GM12878 (cell line): ENCODE data around the gene CCL2. TPM values are rescaled to one million over a fixed set of nuclear protein-coding genes. Genes with fewer than 3 reads are reported as not detected.

ENCODE experiments used
- ATAC-seq: fragments of 200-7000 bp; cut with Tn5 transposase; 3 replicates; pipeline ENCODE4 v1.9.1; 2020; ENCODE audit warnings: mild to moderate bottlenecking, moderate library complexity
- BruUV-seq: library from RNA; stranded (reverse); fragments of 400-500 nt; replicated peaks from 2 replicates; lab custom pipeline; 2021; lab: Mats Ljungman, UMichigan
- CTCF ChIA-PET: fragments of 300-600 bp; sonication (Branson Sonifier 250); formaldehyde crosslinking; extraction: SDS; loops from one replicate; lab custom pipeline; 2021; ENCODE audit warnings: inconsistent platforms; lab: Yijun Ruan, JAX
- POLR2A ChIA-PET: fragments of 350-600 bp; formaldehyde crosslinking; extraction: SDS; loops from one replicate; lab custom pipeline; 2021; ENCODE audit warnings: inconsistent platforms; lab: Charles Lee
- RAD21 ChIA-PET: fragments of 300-600 bp; sonication (Branson Sonifier 250); formaldehyde crosslinking; loops from one replicate; lab custom pipeline; 2023; ENCODE audit warnings: antibody characterized with exemption; ENCODE audit not compliant: unreplicated experiment; lab: Charles Lee
- SMC1A ChIA-PET: fragments of 300-600 bp; sonication (Branson Sonifier 250); formaldehyde crosslinking; loops from one replicate; lab custom pipeline; 2023; ENCODE audit not compliant: unreplicated experiment, uncharacterized antibody; lab: Charles Lee
- DNase-seq: peaks from one replicate; pipeline ENCODE4 v3.0.0-alpha.2; 2011; ENCODE audit warnings: low read depth, low spot score
- FAIRE-seq: peaks from 3 replicates; lab custom pipeline; 2011; peaks lifted over from hg19 to GRCh38; lab: Jason Lieb, UNC
- H2AFZ ChIP-seq: 2 replicates; pipeline ENCODE4 v1.6.0; 2011; ENCODE audit warnings: low read depth, low read length, control low read depth; ENCODE audit not compliant: control insufficient read depth
- H3K27ac ChIP-seq: 2 replicates; pipeline ENCODE4 v1.5.1; 2011; ENCODE audit warnings: control low read depth; ENCODE audit not compliant: control insufficient read depth, insufficient read depth
- H3K27me3 ChIP-seq, 2 experiments: replicated peaks in 1 of 2; 2 replicates each; pipeline versions ENCODE4 v1.6.0 to v1.6.1; 2011; ENCODE audit warnings: low read length in 1 of 2; ENCODE audit not compliant: control insufficient read depth in 2 of 2, insufficient read depth in 2 of 2
- H3K36me3 ChIP-seq, 2 experiments: 2 replicates each; pipeline ENCODE4 v1.5.1; 2011; ENCODE audit warnings: low read length in 1 of 2; ENCODE audit not compliant: control insufficient read depth in 2 of 2, insufficient read depth in 2 of 2
- H3K4me1 ChIP-seq: 2 replicates; pipeline ENCODE4 v1.6.1; 2011; ENCODE audit warnings: mild to moderate bottlenecking, low read length, moderate library complexity, mixed read lengths; ENCODE audit not compliant: control insufficient read depth, insufficient read depth
- H3K4me2 ChIP-seq: 2 replicates; pipeline ENCODE4 v1.6.0; 2011; ENCODE audit warnings: control low read depth; ENCODE audit not compliant: control insufficient read depth, insufficient read depth
- H3K4me3 ChIP-seq: fragments of 200-600 bp; sonication (generic); 2 replicates; pipeline ENCODE4 v1.5.1; 2016
- H3K79me2 ChIP-seq: 2 replicates; pipeline ENCODE4 v1.6.0; 2011; ENCODE audit warnings: low read length; ENCODE audit not compliant: control insufficient read depth, insufficient read depth
- H3K9ac ChIP-seq: 2 replicates; pipeline ENCODE4 v1.8.0; 2011; ENCODE audit warnings: low read length, control low read depth, mixed read lengths; ENCODE audit not compliant: control insufficient read depth, insufficient read depth
- H3K9me3 ChIP-seq: replicated peaks from 3 replicates; pipeline ENCODE4 v1.5.1; 2011; ENCODE audit warnings: mild to moderate bottlenecking, low read length; ENCODE audit not compliant: control insufficient read depth, insufficient read depth
- H4K20me1 ChIP-seq: 2 replicates; pipeline ENCODE4 v1.6.0; 2011; ENCODE audit not compliant: control insufficient read depth, insufficient read depth
- ATF2 ChIP-seq: IDR thresholded peaks from 2 replicates; pipeline ENCODE4 v1.6.1; 2012; ENCODE audit warnings: low read length, inconsistent platforms
- BRCA1 ChIP-seq: IDR thresholded peaks from 2 replicates; pipeline ENCODE4 v1.6.1; 2011; ENCODE audit warnings: low read depth, low read length, improper control_type of control experiment
- EED ChIP-seq: sonication (generic); IDR thresholded peaks from 2 replicates; pipeline ENCODE4 v1.6.1; 2016; ENCODE audit warnings: antibody characterized with exemption, low read depth
- FOXM1 ChIP-seq: IDR thresholded peaks from 2 replicates; pipeline ENCODE4 v1.6.1; 2012; ENCODE audit warnings: low read depth, mild to moderate bottlenecking, inconsistent platforms, low read length, moderate library complexity
- NBN ChIP-seq: fragments of 450-650 bp; IDR thresholded peaks from 2 replicates; pipeline ENCODE4 v1.6.1; 2016
- SMAD1 ChIP-seq: fragments of 450-650 bp; IDR thresholded peaks from 2 replicates; pipeline ENCODE4 v1.6.1; 2018; ENCODE audit warnings: mild to moderate bottlenecking, low read depth; ENCODE audit not compliant: partially characterized antibody
- TARDBP ChIP-seq: IDR thresholded peaks from 2 replicates; pipeline ENCODE4 v1.6.1; 2016; ENCODE audit warnings: borderline replicate concordance
- TCF12 ChIP-seq: IDR thresholded peaks from 2 replicates; pipeline ENCODE4 v1.6.1; 2011; ENCODE audit warnings: low read depth, mild to moderate bottlenecking, low read length
- ZNF217 ChIP-seq: fragments of 450-650 bp; IDR thresholded peaks from 2 replicates; pipeline ENCODE4 v1.6.1; 2017; ENCODE audit warnings: antibody characterized with exemption, mild to moderate bottlenecking
- WGBS: methylation state at CpG from one replicate; pipeline ENCODE4 v1.1.6; 2016; ENCODE audit warnings: low lambda C conversion rate; ENCODE audit not compliant: insufficient replicate concordance, insufficient coverage; ENCODE audit errors: missing lambda C conversion rate; 5-methylcytosine and 5-hydroxymethylcytosine counted together
- in situ Hi-C: fragments of 300-500 bp; cut with MboI; formaldehyde crosslinking; loops from 9 replicates; pipeline ENCODE4 v1.14.3; 2018; ENCODE audit warnings: mixed read lengths
- intact Hi-C: fragments of 100-400 bp; cut with micrococcal nuclease; formaldehyde crosslinking; loops from one replicate; pipeline ENCODE4 v1.14.2; 2022; ENCODE audit not compliant: unreplicated experiment
- polyA plus RNA-seq, 11 experiments: library from polyadenylated mRNA; depleted of rRNA in 4 of 11; unstranded in 6 of 11; stranded (reverse) in 5 of 11; fragments of >200 nt; fragmentation: Nextera tagmentation in 4 of 11; fragmentation: Illumina TruSeq in 1 of 11; extraction: Ambion mirVana in 4 of 11; extraction: Trizol in 1 of 11; gene quantifications; 1 replicate in 1 of 11; 2 replicates in 10 of 11; pipeline versions ENCODE4 v1.2.1 to v1.2.3, GENCODE V29; 2011 to 2016; ENCODE audit warnings: inconsistent platforms in 2 of 11, missing spikeins in 2 of 11, low read depth in 1 of 11
- total RNA-seq, 4 experiments: library from RNA; depleted of rRNA in 3 of 4; stranded (reverse); fragments of >200 nt in 3 of 4; fragmentation: Illumina TruSeq in 1 of 4; extraction: Trizol in 1 of 4; gene quantifications; 2 replicates each; pipeline versions ENCODE4 v1.2.1 to v1.2.3, GENCODE V29; 2013 to 2021
- TF ChIP-seq, protein P1 (sequence below): fragments of 450-650 bp; IDR thresholded peaks from 2 replicates; pipeline ENCODE4 v1.6.1; 2016; ENCODE audit warnings: mild to moderate bottlenecking
- TF ChIP-seq, protein P2 (sequence below), 3 experiments: IDR thresholded peaks in 2 of 3; conservative IDR thresholded peaks in 1 of 3; 2 replicates each; pipeline ENCODE4 v1.5.1; 2011; ENCODE audit warnings: low read depth in 3 of 3, low read length in 3 of 3, mild to moderate bottlenecking in 3 of 3, control low read depth in 2 of 3, moderate library complexity in 2 of 3, inconsistent platforms in 1 of 3, mixed read lengths in 1 of 3; ENCODE audit not compliant: control insufficient read depth in 2 of 3, insufficient read depth in 1 of 3; ENCODE audit errors: extremely low read depth in 1 of 3
- TF ChIP-seq, protein P3 (sequence below): fragments of 450-650 bp; formaldehyde crosslinking; IDR thresholded peaks from 2 replicates; pipeline ENCODE4 v1.4.0; 2022; ENCODE audit warnings: mild to moderate bottlenecking, moderate library complexity

Gene CCL2
- total and polyA plus RNA-seq, 10 of the 15 experiments (the other 5 are each of a cell fraction or from before 2014, with no cell fraction given) = 0.16 to 0.18 TPM; not detected in 8

DNA sequence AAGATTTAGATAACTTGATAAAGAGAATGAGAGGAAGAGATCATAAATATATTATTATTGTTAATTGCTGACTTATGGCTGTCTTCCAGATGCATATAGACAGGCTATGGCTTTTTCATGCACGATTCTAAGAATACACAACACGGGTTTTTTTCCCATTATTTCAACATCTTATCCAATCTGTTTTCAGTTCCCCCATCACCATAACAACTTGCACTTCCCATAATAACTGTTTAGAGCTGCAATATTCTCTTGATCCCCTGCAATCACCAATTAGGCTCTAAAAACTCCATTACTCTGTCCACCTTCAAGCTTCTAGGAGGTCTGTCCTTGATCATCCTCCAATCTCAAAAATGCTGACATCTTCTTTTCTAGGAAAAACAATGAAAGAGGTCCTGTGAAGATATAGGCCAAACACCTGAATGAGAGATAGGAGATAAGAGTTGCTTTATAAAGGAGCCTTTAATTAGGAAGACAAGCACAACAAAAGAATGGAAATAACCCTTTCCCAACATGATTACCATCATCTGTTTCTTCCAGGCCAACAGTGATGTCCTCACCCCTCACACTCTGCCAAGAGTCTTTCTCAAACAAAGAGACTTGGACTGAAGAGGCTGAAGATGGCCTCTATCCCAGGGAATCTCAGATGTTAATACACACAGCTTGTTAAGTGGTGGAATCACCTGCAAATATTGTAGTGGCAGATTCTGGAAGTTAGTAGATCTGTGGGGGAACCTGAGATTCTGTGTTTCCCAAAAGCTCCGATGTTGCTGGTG, 32.2 kb upstream of the CCL2 start (continued):
- TF ChIP-seq, protein P1, sequence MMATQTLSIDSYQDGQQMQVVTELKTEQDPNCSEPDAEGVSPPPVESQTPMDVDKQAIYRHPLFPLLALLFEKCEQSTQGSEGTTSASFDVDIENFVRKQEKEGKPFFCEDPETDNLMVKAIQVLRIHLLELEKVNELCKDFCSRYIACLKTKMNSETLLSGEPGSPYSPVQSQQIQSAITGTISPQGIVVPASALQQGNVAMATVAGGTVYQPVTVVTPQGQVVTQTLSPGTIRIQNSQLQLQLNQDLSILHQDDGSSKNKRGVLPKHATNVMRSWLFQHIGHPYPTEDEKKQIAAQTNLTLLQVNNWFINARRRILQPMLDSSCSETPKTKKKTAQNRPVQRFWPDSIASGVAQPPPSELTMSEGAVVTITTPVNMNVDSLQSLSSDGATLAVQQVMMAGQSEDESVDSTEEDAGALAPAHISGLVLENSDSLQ = no peak
- TF ChIP-seq, protein P2, sequence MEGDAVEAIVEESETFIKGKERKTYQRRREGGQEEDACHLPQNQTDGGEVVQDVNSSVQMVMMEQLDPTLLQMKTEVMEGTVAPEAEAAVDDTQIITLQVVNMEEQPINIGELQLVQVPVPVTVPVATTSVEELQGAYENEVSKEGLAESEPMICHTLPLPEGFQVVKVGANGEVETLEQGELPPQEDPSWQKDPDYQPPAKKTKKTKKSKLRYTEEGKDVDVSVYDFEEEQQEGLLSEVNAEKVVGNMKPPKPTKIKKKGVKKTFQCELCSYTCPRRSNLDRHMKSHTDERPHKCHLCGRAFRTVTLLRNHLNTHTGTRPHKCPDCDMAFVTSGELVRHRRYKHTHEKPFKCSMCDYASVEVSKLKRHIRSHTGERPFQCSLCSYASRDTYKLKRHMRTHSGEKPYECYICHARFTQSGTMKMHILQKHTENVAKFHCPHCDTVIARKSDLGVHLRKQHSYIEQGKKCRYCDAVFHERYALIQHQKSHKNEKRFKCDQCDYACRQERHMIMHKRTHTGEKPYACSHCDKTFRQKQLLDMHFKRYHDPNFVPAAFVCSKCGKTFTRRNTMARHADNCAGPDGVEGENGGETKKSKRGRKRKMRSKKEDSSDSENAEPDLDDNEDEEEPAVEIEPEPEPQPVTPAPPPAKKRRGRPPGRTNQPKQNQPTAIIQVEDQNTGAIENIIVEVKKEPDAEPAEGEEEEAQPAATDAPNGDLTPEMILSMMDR (IDR thresholded peaks at IDR 0.05 in 2 of 3, conservative IDR thresholded peaks at IDR 0.05 in 1 of 3; ENCODE audit: control insufficient read depth in 2 of 3, extremely low read depth in 1 of 3, insufficient read depth in 1 of 3, low read depth in 3 of 3, low read length in 3 of 3) = no peak
- TF ChIP-seq SMAD1 = no peak

DNA sequence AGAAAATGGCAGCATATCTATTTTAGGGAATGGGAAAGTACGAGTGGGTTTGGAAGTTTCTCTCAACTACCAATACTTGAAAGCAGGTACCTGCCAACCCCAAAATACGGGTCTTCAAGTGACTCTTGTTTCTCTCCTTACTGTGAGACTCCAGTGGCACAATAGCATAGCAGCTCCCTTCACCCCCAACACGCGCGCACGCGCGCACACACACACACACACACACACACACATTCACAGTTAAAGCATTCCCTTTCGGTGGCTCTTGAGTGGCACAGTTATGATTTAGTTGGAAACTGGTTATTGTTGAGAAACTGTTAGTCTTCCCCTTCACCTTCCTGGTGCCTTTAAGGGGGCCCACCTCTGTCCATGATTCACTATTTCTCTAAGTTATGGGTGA, 30.0 kb upstream of the CCL2 start:
- CTCF ChIA-PET = no interaction called here
- WGBS = 72% methylated on average over 9 of the region's 9 CpGs
- POLR2A ChIA-PET = no interaction called here
- Histone ChIP-seq H2AFZ (no peak overlapping the region), H4K20me1 (no peaks in the 10 kb centered on the region), H3K4me2 (no peak overlapping the region), H3K4me1 (no peaks in the 10 kb centered on the region), H3K36me3 (no peaks in the 10 kb centered on the region), H3K9me3 (no peaks in the 10 kb centered on the region; the same call in 2 of the 3 replicates), H3K27me3 (no peaks in the 10 kb centered on the region; a peak in 2 of 4 replicates), H3K4me3 (no peak overlapping the region), H3K9ac (no peak overlapping the region), H3K79me2 (no peaks in the 10 kb centered on the region), H3K27ac (no peak overlapping the region)
- TF ChIP-seq EED = no peak
- no peak for TF ChIP-seq FOXM1
- TF ChIP-seq TARDBP = no peak
- no peak for TF ChIP-seq BRCA1
- TF ChIP-seq, protein P3, sequence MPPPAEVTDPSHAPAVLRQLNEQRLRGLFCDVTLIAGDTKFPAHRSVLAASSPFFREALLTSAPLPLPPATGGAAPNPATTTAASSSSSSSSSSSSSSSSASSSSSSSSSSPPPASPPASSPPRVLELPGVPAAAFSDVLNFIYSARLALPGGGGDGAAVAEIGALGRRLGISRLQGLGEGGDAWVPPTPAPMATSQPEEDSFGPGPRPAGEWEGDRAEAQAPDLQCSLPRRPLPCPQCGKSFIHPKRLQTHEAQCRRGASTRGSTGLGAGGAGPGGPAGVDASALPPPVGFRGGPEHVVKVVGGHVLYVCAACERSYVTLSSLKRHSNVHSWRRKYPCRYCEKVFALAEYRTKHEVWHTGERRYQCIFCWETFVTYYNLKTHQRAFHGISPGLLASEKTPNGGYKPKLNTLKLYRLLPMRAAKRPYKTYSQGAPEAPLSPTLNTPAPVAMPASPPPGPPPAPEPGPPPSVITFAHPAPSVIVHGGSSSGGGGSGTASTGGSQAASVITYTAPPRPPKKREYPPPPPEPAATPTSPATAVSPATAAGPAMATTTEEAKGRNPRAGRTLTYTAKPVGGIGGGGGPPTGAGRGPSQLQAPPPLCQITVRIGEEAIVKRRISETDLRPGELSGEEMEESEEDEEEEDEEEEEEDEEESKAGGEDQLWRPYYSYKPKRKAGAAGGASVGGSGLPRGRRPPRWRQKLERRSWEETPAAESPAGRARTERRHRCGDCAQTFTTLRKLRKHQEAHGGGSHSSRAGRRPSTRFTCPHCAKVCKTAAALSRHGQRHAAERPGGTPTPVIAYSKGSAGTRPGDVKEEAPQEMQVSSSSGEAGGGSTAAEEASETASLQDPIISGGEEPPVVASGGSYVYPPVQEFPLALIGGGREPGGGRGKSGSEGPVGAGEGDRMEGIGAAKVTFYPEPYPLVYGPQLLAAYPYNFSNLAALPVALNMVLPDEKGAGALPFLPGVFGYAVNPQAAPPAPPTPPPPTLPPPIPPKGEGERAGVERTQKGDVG (CRISPR knock-in tag) = no peak
- TF ChIP-seq NBN = no peak
- no peak for TF ChIP-seq TCF12
- TF ChIP-seq ZNF217 = no peak
- TF ChIP-seq ATF2 = no peak
- SMC1A ChIA-PET = no interaction called here
- intact Hi-C loops = no loop called here
- no TSS peak for BruUV-seq
- in situ Hi-C loops = no loop called here
- DNase-seq (no peak), ATAC-seq (no peak), FAIRE-seq (no peak)
- RAD21 ChIA-PET = no interaction called here
